NCI-H1436 treated with DMSO at 0.1 percent for 48 hours (cell line): ENCODE data around the gene TMEM182.

ENCODE experiments used
- DNase-seq: peaks from one replicate; lab custom pipeline; 2025; lab: John Stamatoyannopoulos, UW

TMEM182 gene

GRCh38 chr2:102768253-102768652 is 6.4 kb downstream of the TMEM182 start:
- DNase-seq = no peak

- no peak for DNase-seq
Measured at GRCh38 chr2:102768892-102769291, 7.1 kb downstream of the TMEM182 start.

GRCh38 chr2:102770506-102770905 is 8.7 kb downstream of the TMEM182 start:
- DNase-seq = no peak

GRCh38 chr2:102771114-102771513 is 9.3 kb downstream of the TMEM182 start:
- no peak for DNase-seq

- no peak for DNase-seq
Measured at GRCh38 chr2:102772659-102773058, 10.8 kb downstream of the TMEM182 start.

GRCh38 chr2:102773149-102773705 is 11.4 kb downstream of the TMEM182 start:
- DNase-seq = no peak

GRCh38 chr2:102778260-102778659 is 16.4 kb downstream of the TMEM182 start:
- no peak for DNase-seq

GRCh38 chr2:102780467-102780866 is 18.6 kb downstream of the TMEM182 start:
- DNase-seq = no peak

GRCh38 chr2:102782187-102782586 is 20.4 kb downstream of the TMEM182 start:
- DNase-seq = no peak

GRCh38 chr2:102782933-102783332 is 21.1 kb downstream of the TMEM182 start:
- DNase-seq = no peak

- no peak for DNase-seq
Measured at GRCh38 chr2:102783506-102784183, 21.8 kb downstream of the TMEM182 start.

- no peak for DNase-seq
Measured at GRCh38 chr2:102784940-102785339, 23.1 kb downstream of the TMEM182 start.

GRCh38 chr2:102788216-102788884 is 26.5 kb downstream of the TMEM182 start:
- DNase-seq = no peak

- no peak for DNase-seq
Measured at GRCh38 chr2:102788885-102789260, 27.0 kb downstream of the TMEM182 start.

GRCh38 chr2:102789349-102790090 is 27.7 kb downstream of the TMEM182 start:
- DNase-seq = no peak

GRCh38 chr2:102790091-102790455 is 28.2 kb downstream of the TMEM182 start:
- no peak for DNase-seq

GRCh38 chr2:102792568-102793208 is 30.9 kb downstream of the TMEM182 start:
- no peak for DNase-seq

- DNase-seq = no peak
Measured at GRCh38 chr2:102795641-102796040, 33.8 kb downstream of the TMEM182 start.

GRCh38 chr2:102796337-102796736 is 34.5 kb downstream of the TMEM182 start:
- DNase-seq = no peak

GRCh38 chr2:102797486-102797885 is 35.7 kb downstream of the TMEM182 start:
- no peak for DNase-seq

- no peak for DNase-seq
Measured at GRCh38 chr2:102798181-102798580, 36.4 kb downstream of the TMEM182 start.

GRCh38 chr2:102801098-102801718 is 39.4 kb downstream of the TMEM182 start:
- DNase-seq = no peak
